HG02943 (cell line): ENCODE data around the gene GLB1L2.

Experiments
- ATAC-seq: cut with Tn5 transposase; IDR thresholded peaks from one replicate; pipeline ENCODE4 v1.9.1; 2021; ENCODE audit warnings: mild to moderate bottlenecking, low read depth, moderate library complexity; ENCODE audit not compliant: unreplicated experiment

The GLB1L2 gene

DNA sequence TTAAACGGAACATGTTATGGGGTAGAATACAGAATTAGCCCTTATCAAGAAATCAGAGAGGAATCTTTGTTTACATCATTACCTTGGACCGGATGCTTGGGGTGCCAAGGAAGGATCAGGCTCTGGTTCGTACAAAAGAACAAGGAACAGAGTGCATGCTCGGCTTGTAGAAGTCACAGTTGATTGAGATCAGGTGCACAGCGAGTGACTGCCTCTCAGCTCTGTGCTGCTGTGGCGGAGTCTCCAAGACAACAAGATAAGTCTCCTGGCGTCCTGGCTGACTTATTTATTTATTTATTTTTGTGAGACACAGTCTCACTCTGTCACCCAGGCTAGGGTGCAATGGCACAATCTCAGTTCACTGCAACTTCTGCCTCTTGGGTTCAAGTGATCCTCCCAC, 31.8 kb downstream of the GLB1L2 start:
- no peak for ATAC-seq

DNA sequence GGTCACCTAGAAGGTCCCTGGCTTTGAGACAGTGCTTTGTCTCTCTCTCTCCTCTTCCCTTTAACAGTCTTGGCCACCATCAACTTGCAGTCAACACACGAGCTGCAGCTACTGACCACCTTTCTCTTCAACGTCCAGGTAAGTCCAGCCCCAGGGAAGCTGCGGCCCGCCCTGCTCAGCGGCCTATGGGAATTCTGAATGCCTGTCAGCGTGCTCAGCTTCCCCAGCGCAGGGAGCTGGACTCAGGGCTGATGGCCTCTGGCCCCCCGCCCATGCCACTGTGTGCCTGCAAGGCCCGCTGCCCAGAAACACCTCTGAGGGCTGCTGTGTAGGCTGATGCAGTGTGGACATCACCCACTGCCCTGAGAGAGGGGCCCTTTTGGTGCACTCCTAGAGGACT, 32.5 kb downstream of the GLB1L2 start:
- no peak for ATAC-seq

DNA sequence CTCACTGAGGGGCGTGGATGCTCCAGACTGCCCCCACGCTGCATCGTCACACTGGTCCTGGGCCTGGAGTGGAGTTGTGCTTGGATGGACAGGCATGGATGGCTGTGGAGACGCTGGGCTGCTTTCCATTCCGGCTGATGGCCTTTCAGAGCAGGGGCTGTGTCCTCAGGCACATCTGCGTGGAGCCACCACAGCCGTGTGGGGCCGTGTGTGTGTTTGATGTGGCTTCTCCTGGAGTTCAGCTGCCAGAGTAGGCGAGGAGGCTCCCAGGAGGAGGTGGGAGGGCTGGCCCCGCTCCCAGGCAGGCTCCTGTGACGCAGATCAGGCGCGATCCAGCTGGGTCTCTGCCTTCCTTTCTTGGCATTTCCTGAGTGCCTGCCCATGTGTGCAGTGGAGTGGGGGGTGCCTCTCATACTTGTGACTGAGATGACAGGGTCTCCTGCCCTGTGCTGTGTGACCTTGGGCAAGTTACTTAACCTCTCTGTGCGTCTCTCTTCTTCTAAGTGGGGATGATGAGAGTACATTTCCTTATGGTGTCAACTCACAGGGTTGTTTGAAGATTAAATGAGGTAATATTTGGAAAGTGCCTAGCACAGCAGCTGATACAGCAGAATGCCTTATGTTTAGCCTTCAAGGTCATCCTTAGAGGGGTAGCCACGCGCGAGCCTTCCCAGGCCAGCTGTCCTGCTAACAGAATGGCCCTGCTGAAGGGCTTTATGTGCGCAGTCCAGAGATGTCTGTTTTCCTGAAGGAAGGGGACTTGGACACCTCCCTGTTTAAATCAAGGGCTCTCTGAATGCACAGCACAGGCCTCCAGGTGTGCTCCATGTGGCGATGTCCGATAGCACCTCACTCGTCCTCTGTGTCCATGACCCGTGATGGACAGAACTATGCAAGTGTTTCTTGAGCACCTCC, 33.5 kb downstream of the GLB1L2 start:
- ATAC-seq: no peak

DNA sequence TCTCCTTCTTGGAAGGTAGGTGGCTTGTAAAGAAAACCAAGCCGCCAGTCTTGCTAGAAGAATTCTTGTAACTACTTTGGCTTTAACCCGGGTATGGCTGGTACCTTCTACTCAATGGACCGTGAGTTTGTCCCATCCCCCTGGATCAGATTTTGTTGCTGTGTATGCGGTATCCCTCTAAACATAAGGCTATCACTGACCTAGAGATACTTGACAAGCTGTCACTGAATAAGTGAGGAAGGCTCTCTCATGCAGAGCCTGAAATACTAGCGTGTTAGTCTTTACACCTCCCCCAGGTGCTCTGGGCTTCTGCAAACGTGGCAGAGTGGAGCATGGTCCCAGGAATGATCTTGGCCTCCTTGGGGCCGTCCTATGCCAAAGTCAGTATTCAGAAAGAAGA, 34.5 kb downstream of the GLB1L2 start:
- ATAC-seq: no peak

DNA sequence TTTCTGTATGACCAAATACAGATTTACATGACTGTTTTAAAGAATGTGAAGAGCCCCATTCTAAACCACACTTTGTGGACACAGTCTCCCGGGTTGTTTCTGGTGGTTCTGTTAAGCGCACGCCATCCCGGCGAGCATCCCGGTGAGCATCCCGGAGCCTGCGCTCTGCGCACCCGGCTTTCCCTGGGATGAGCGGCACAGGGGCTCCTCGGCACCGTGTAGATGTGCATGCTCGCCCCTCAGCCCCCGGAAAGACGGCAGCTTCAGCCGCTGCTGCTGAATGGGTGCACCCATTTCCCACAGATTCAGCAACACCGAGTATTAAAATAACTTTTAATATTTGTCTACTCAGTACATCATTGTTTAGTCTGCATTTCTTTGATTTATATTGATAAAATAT, 36.0 kb downstream of the GLB1L2 start:
- ATAC-seq: no peak

DNA sequence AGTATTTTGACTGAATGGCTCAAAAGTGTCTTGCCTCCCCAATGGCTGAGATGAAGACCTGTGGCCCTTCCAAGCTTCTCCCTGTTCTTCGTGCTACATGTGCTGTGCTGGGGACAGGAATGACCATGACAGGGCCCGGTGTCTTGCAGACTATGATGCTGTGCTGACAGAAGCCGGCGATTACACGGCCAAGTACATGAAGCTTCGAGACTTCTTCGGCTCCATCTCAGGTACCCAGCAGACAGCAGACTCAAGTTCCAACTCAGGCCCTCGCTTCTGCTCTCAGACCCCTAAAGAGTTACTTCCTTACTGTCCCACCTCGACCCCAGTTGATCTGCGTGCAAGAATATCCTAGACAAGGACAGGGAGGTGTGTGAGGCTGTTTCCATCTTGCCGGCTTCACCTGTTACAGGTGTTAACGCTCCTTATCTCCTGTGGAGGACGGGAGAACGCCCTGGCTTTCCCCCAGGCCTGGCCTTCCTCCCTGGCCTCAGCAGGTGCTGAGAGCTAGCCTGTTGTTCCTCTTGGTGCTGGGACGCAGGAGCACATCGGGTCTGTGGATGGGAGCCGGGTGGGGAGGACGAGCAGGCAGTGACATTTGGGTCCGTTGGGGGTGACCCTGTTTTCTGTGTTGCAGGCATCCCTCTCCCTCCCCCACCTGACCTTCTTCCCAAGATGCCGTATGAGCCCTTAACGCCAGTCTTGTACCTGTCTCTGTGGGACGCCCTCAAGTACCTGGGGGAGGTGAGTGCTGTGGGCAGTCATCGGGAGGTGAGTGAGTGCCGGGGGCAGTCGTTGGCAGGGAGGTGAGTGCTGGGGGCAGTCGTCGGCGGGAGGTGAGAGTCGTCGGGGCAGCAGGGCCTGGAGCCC, 38.1 kb downstream of the GLB1L2 start:
- ATAC-seq: no peak

DNA sequence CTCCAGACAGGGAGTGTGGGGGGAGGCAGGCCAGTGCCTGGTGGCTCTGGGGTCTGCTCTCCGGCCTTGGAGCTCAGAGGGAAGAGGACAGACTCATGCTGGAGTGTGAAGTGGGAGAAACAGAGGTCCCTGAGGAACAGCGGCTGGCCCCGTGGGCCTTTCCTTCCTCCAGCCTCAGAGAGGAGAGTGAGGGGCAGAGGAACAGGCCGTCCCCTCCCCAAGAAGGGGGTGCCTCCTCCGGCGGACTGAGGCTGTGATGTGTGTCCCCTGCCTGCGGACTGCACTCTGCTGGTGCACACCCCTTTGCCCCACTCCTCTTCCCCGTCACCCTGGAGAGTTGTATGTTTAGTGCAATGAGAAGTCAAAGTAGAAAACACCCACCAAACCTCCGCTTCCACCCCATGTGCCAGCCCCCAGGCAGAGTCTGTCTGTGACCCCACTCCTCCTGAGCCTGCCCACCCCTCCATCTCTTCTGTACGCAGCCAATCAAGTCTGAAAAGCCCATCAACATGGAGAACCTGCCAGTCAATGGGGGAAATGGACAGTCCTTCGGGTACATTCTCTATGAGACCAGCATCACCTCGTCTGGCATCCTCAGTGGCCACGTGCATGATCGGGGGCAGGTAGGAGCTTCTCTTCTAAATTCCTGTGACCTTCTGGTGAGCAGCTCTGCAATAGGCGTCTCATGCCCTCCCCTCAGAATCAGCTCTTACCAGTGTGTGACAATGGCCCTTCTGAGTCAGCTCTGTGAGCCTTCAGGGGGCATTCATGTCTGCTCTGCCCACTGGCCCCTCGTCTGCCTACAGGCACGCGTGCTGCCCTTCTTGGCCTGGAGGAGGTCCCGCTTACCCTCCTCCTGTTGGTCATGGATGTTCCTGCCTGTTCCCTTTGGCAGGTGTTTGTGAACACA, 39.0 kb downstream of the GLB1L2 start:
- no peak for ATAC-seq

DNA sequence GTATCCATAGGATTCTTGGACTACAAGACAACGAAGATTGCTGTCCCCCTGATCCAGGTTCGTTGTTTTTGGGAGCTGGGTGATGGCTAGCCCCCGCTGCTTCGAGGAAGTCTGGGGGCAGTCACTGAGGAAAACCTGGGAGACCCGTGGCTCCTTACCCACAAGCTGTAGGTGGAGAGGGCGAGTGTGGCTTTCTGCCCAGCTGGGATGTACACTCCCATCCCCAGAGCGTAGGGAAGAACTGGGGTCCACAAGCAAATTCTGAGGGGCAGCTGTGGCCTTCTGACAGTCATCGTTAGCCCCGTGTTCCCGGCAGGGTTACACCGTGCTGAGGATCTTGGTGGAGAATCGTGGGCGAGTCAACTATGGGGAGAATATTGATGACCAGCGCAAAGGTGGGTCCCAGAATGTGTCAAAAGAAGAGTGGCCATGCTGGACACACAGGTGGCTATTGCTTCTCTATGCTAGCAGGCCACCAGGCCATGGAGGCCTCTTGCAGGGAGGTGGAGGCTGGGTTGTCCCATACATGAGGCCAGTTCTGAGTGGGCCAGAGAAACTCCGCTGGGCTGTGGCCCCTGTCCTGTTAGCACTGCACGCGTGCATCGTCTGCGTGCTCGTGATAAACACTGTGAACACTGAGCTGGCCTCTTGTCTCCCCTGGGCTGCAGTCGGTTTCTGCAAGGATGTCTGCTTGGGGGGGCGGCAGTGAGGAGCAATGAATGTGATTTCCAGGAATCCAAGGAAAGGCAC, 39.8 kb downstream of the GLB1L2 start:
- no peak for ATAC-seq

DNA sequence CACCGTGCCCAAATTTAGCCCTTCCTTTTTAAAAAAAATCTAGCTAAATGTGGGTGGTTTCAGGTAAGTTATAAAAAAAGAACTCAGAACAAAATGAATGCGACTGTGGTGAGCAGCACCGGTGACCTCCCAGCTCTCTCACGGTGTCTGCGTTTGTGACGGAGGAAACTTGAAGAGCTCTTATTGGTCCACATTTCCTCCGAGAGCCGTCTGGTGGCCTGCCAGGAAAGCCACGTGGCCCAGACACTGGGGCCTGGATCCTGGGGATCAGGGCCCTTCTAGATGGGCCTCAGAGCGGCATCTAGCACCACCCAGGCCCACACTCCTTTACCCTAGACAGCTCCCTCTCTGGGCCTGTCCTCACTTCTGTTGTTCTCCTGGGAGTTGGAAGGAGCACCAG, 40.7 kb downstream of the GLB1L2 start:
- no peak for ATAC-seq

DNA sequence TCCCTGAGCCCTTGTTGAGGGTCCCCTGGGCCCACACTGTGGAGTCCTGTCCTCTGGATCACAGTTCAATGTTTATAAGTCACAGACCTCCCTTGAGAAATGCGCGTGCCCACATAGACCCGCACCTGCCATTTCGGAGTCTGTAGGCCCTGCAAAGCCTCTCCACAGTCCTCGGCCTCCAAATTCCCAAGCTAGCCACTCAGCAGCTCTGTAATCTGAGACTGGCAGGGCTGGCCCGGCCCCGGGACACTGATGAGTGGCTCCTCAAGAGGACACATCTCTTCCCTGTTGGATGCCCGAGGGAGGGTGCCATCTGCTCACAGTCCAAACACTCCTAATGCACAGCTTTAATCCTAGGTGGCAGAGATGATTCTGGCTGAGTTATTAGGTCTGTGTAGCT, 41.2 kb downstream of the GLB1L2 start:
- no peak for ATAC-seq

DNA sequence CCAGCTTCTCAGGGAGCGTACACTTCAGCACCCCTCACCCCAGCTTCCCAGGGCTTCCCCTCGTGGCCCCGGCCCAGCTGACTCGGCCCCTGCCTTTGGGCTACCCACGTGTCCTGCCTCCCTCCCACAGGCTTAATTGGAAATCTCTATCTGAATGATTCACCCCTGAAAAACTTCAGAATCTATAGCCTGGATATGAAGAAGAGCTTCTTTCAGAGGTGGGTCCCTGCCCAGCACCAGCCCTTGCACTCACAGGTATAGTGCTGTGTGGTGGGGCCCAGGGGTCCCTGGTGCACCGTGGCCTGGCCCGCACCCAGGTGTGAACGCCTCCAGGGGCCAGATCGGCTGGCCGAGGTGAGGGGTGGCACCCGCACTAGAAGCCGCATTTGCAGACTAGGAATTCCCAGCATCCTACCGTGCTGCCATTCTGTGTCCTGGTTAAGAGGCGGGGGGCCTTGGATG, 41.8 kb downstream of the GLB1L2 start:
- ATAC-seq: no peak

DNA sequence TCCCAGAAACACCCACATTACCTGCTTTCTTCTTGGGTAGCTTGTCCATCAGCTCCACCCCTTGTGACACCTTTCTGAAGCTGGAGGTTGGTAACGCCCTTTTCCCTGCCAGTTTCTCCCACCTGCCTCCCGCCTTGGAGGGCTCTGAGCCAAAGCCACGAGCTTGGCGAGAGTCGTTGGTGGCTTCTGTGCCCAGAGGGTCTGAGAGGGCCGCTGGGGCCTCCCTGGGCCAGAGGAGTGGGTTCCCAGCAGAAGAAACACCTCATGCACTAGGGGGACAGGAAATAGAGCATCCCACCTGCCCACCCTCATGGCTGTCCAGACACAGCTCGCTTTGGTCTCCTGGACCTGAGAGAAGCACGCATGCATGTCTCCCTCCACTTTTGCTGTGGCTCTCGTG, 42.4 kb downstream of the GLB1L2 start:
- no peak for ATAC-seq

DNA sequence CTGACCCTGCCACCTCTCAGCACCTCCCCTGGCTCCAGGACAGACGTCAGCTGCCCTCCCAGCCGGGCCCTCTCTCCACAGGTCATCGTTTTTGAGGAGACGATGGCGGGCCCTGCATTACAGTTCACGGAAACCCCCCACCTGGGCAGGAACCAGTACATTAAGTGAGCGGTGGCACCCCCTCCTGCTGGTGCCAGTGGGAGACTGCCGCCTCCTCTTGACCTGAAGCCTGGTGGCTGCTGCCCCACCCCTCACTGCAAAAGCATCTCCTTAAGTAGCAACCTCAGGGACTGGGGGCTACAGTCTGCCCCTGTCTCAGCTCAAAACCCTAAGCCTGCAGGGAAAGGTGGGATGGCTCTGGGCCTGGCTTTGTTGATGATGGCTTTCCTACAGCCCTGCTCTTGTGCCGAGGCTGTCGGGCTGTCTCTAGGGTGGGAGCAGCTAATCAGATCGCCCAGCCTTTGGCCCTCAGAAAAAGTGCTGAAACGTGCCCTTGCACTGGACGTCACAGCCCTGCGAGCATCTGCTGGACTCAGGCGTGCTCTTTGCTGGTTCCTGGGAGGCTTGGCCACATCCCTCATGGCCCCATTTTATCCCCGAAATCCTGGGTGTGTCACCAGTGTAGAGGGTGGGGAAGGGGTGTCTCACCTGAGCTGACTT, 43.2 kb downstream of the GLB1L2 start:
- ATAC-seq: no peak

DNA sequence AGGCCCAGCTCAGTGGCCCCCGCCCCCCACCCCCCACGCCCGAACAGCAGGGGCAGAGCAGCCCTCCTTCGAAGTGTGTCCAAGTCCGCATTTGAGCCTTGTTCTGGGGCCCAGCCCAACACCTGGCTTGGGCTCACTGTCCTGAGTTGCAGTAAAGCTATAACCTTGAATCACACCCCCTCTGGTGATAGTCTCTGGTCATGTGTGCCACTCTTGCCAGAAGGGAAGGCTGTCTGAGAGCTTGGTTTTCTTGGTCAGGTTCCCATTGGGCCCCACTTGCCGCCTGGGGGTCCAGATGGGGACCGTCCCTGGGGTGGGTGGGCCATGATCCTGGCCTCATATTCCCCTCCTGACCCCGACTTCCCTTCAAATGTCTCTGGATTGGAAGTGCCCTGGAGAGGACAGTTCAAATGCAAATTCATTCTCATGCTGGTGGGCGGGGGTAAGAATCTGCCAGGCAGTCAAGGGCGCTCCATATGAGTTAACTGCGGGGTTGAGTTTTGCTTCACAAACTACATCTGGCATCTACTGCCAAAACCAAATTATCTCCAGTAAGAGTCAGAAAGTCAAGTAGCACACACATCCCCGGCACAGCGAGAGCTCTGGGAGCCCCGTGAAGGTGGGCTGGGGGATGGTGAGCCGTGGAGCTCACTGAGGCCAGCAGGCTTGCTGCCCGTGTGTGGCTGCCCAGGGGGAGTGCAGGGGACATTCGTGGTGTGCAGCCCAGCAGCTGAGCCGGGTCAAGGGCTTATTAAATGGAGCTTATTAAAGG, 44.5 kb downstream of the GLB1L2 start:
- ATAC-seq: no peak

DNA sequence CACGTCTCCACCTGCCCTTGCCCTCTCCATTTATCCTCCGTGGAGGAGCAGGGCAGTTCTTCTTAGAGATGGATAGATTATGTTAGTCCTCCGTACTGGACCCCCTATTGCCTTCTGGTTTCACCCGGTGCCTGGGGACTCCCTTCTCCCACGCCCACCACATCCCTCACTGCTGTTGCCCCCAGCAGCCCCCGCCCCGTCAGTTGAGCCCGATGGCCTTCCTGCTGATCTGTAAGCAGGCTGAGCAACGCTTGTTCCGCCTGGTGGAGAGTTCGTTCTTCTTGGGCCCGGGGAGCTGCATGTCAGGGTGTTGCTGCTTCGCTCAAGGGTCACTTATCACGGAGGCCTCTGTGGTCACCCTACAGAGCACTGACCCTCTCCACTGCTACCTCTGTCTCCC, 46.1 kb downstream of the GLB1L2 start:
- ATAC-seq: no peak

DNA sequence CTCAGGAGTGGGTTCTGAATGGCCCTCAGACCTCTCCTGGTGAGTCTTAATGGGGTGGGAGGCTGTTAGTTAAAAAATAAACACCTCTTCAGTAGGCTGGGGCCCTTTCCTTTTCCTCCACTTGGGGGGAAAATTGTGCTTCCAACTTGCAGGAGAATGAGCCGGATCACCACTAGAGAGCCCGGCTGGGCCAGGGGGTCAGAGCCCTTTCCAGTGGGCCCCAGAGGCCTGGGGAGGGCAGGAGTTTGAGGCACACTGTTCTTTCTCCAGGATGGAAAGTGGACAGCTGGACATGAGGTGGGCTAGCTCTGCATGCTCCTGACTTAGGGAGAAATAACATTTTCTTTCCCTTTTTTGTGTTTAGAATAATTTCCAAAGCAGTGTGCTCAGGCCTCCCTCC, 47.5 kb downstream of the GLB1L2 start:
- ATAC-seq: no peak

DNA sequence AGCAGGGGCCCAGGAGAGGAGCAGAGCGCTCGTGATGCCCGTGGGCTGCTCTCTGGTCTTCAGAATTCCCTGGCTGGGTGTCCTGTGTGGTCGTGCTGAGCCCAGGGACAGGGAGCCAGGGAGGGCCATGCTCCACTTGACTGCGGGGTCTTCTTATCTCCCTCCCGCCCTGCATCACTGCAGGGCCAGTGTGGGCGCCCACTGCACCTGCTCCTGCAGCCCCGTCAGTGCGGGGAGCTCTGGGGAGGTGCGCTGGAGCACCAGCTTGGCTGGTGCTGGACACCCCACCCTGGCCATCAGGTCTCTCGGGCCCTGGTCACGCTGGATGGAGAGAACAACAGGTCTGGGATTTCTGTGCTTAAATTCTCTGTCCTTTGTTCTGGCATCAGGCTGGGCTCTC, 48.4 kb downstream of the GLB1L2 start:
- ATAC-seq: no peak

DNA sequence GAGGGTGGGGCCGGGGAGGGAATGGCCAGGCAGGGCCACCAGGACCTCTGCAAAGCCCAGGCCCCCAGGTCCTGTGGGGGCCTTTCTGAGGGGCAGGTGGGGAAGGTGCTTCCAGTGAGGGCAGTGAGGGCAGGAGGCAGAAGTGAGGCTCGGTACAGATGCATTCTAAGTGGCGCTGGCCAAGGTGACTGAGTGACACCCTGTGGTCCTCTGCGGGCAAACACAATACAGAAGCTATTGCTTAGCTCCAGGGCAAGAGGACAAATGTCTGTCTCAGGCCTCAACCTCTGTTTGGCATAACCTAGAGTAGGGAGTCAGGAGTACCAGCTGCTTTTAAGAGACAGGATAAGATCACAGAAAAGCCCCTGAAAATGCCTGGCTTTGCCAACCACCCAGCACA, 49.0 kb downstream of the GLB1L2 start:
- no peak for ATAC-seq

DNA sequence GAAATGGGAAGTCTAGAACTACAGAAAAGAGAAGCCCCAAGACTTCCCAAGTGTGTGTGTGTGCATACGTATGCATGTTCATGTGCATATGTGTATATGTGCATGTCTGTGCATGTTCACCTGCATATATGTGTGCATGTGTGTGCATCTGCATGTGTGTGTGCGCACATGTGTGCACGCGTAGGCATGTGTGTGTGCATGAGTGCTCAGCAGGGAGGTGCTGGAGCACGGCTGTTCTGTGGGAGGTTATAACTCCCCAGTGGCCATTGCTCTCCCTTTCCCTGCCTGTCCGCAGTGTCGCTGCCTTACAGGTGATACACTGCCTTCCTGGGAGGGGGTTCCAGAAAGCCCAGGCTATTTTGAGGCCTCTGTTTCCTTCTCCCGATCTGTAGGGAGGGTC, 50.5 kb downstream of the GLB1L2 start:
- ATAC-seq: no peak
